Sciatic nerve (tissue), 1 donor: Measurements from ENCODE around the gene SNRNP27. TPM values are rescaled to one million over a fixed set of nuclear protein-coding genes. Genes with fewer than 3 reads are reported as not detected.

Source experiments
- total RNA-seq: library from RNA; stranded (reverse); fragmentation: NEBNext Ultra II Directional; extraction: Animal tissue kit (Norgen Biotek cat#: 25700); gene quantifications from one replicate; pipeline ENCODE4 v1.2.1, GENCODE V29; 2021
- donor health status: DM: no; HTN: no; CAD: no.

Gene SNRNP27
- total RNA-seq, 1 donor from 2014 or later: 46.9 TPM

Other genes with a start within 250 kb of the SNRNP27 start
- 117 TPM for gene ANXA4, start 151.8 kb upstream of the SNRNP27 start, total RNA-seq
- gene GMCL1, start 64.3 kb upstream of the SNRNP27 start, total RNA-seq: 24.4 TPM
- 25.3 TPM for gene MXD1, start 21.2 kb downstream of the SNRNP27 start, total RNA-seq
- 5.6 TPM for gene ASPRV1, start 67.7 kb downstream of the SNRNP27 start, total RNA-seq
- 285 TPM for gene PCBP1, start 193.5 kb downstream of the SNRNP27 start, total RNA-seq